Esophagus muscularis mucosa (tissue), 4 donors: Measurements from ENCODE around the gene RPS2. TPM values are rescaled to one million over a fixed set of nuclear protein-coding genes. Genes with fewer than 3 reads are reported as not detected.

Source experiments
- DNase-seq: peaks from one replicate; pipeline ENCODE4 v3.0.0-alpha.2; 2017; ENCODE audit errors: extremely low spot score
- H3K27ac ChIP-seq, 4 donors: fragments of 200-600 bp; sonication (generic); replicated peaks in 1 of 4; 1 replicate in 3 of 4; 2 replicates in 1 of 4; pipeline ENCODE4 v1.5.1; 2016 to 2019; ENCODE audit warnings: mild to moderate bottlenecking in 1 of 4
- H3K27me3 ChIP-seq, 4 donors: fragments of 200-600 bp; sonication (generic); one replicate each; pipeline versions ENCODE4 v1.5.1 to v1.6.0; 2016 to 2019
- H3K36me3 ChIP-seq, 4 donors: fragments of 200-600 bp; sonication (generic); one replicate each; pipeline ENCODE4 v1.5.1; 2016 to 2019
- H3K4me1 ChIP-seq, 4 donors: fragments of 200-600 bp; sonication (generic); one replicate each; pipeline ENCODE4 v1.5.1; 2016 to 2019
- H3K4me3 ChIP-seq, 4 donors: fragments of 200-600 bp; sonication (generic); 1 replicate in 2 of 4; 2 replicates in 2 of 4; pipeline ENCODE4 v1.5.1; 2016 to 2019; ENCODE audit warnings: mild to moderate bottlenecking in 4 of 4, moderate library complexity in 1 of 4
- H3K9me3 ChIP-seq, 4 donors: fragments of 200-600 bp; sonication (generic); 1 replicate in 3 of 4; 2 replicates in 1 of 4; pipeline ENCODE4 v1.5.1; 2016 to 2019
- CTCF ChIP-seq, 3 experiments: fragments of 200-600 bp in 2 of 3; fragments of 450-650 bp in 1 of 3; sonication (generic) in 2 of 3; IDR thresholded peaks; one replicate each; pipeline ENCODE4 v1.5.1; 2017 to 2019; ENCODE audit warnings: antibody characterized with exemption in 3 of 3, mild to moderate bottlenecking in 2 of 3, moderate library complexity in 1 of 3
- EP300 ChIP-seq: sonication (generic); formaldehyde crosslinking; IDR thresholded peaks from one replicate; pipeline ENCODE4 v1.6.1; 2017; ENCODE audit warnings: antibody characterized with exemption
- POLR2A ChIP-seq: fragments of 450-650 bp; IDR thresholded peaks from one replicate; pipeline ENCODE4 v1.6.1; 2017; ENCODE audit warnings: antibody characterized with exemption, moderate library complexity, mild to moderate bottlenecking, low read depth
- POLR2AphosphoS5 ChIP-seq, 2 donors: sonication (generic); formaldehyde crosslinking; IDR thresholded peaks; one replicate each; pipeline ENCODE4 v1.6.1; 2017; ENCODE audit warnings: antibody characterized with exemption in 2 of 2
- WGBS: methylation state at CpG from one replicate; pipeline ENCODE4 v1.1.5; 2018; 5-methylcytosine and 5-hydroxymethylcytosine counted together
- intact Hi-C: fragments of 100-400 bp; cut with DNase I; formaldehyde crosslinking; loops from one replicate; pipeline ENCODE4 v1.15.1; 2023
- total RNA-seq, 4 donors: library from RNA; depleted of rRNA; stranded (reverse); fragments of >200 nt; gene quantifications; one replicate each; pipeline versions ENCODE4 v1.1.0 to v1.2.1, GENCODE V29; 2016

RPS2 gene
- total RNA-seq, 4 donors from 2014 or later = 1,144 to 2,342 (median 1,414) TPM

- intact Hi-C loops = no loop called here
- TF ChIP-seq POLR2A = no peak
- no peak for TF ChIP-seq POLR2AphosphoS5 (IDR thresholded peaks at IDR 0.05)
- no peak for TF ChIP-seq CTCF (IDR thresholded peaks at IDR 0.05)
- no peak for TF ChIP-seq EP300
- Histone ChIP-seq H3K9me3 (no peaks in the 10 kb centered on the region), H3K27me3 (no peaks in the 10 kb centered on the region), H3K27ac (no peak overlapping the region), H3K4me1 (peaks cover 61 to 70% (median 67%) of the 10 kb centered on the region in 4 donors), H3K36me3 (peaks cover 21 to 31% (median 28%) of the 10 kb centered on the region in 4 donors), H3K4me3 (no peak overlapping the region)
- no peak for DNase-seq
- WGBS = 91% methylated on average over 8 of the region's 8 CpGs
Observed at GRCh38 chr16:2006317-2006716, 41.7 kb upstream of the RPS2 start.

- Histone ChIP-seq H3K27me3 (no peaks in the 10 kb centered on the region), H3K4me3 (no peak overlapping the region), H3K9me3 (no peaks in the 10 kb centered on the region), H3K36me3 (peaks cover 28 to 38% (median 34%) of the 10 kb centered on the region in 4 donors), H3K27ac (no peak overlapping the region), H3K4me1 (peaks cover 60 to 69% (median 67%) of the 10 kb centered on the region in 4 donors)
- no peak for DNase-seq
- no peak for TF ChIP-seq POLR2A
- TF ChIP-seq POLR2AphosphoS5 (IDR thresholded peaks at IDR 0.05) = no peak
- no peak for TF ChIP-seq CTCF (IDR thresholded peaks at IDR 0.05)
- TF ChIP-seq EP300 = no peak
- WGBS = no CpG with 5 or more reads among the region's 21 CpGs
- intact Hi-C loops = no loop called here
Observed at GRCh38 chr16:2005646-2006045, 41.0 kb upstream of the RPS2 start.

- WGBS = 84% methylated on average over 16 of the region's 34 CpGs
- H3K36me3 ChIP-seq = peaks cover 35 to 43% (median 41%) of the 10 kb centered on the region in 4 donors
- no peaks in the 10 kb centered on the region for H3K27me3 ChIP-seq
- H3K4me3 ChIP-seq = no peak overlapping the region
- no peak for DNase-seq
- intact Hi-C loops = no loop called here
- H3K4me1 ChIP-seq = peaks cover 54 to 62% (median 60%) of the 10 kb centered on the region in 4 donors
- TF ChIP-seq POLR2AphosphoS5 (IDR thresholded peaks at IDR 0.05) (no peak), CTCF (IDR thresholded peaks at IDR 0.05) (no peak), EP300 (no peak), POLR2A (no peak)
- H3K27ac ChIP-seq = no peak overlapping the region
- no peaks in the 10 kb centered on the region for H3K9me3 ChIP-seq
Observed at GRCh38 chr16:2004795-2005517, 40.3 kb upstream of the RPS2 start.

- intact Hi-C loops = no loop called here
- H3K4me1 ChIP-seq = peaks cover 54 to 59% (median 58%) of the 10 kb centered on the region in 4 donors
- H3K27me3 ChIP-seq = no peaks in the 10 kb centered on the region
- no peaks in the 10 kb centered on the region for H3K9me3 ChIP-seq
- peak; percentile 94 for DNase-seq
- peak overlapping the region in 3 of 4 donors; percentile 5 to 23 (median 21) for H3K4me3 ChIP-seq
- WGBS = 41% methylated on average over 14 of the region's 36 CpGs
- TF ChIP-seq CTCF (IDR thresholded peaks at IDR 0.05) (peak; percentile 78 to 93 (median 85)), POLR2A (no peak), POLR2AphosphoS5 (IDR thresholded peaks at IDR 0.05) (peak in 1 of 2 donors; percentile 70)
- H3K27ac ChIP-seq = no peak overlapping the region
- peaks cover 44 to 53% (median 51%) of the 10 kb centered on the region in 4 donors for H3K36me3 ChIP-seq
Observed at GRCh38 chr16:2003827-2004641, 39.4 kb upstream of the RPS2 start.
